IMR-90 (cell line): ENCODE measurements around the gene TMSB10. TPM values are rescaled to one million over a fixed set of nuclear protein-coding genes. Genes with fewer than 3 reads are reported as not detected.

ENCODE experiments used
- ATAC-seq: fragments of 200-7000 bp; cut with Tn5 transposase; 2 replicates; pipeline ENCODE4 v1.9.1; 2020; ENCODE audit warnings: low read depth, mild to moderate bottlenecking, moderate library complexity
- BruUV-seq: library from RNA; stranded (reverse); fragments of 400-500 nt; replicated peaks from 2 replicates; lab custom pipeline; 2021; lab: Mats Ljungman, UMichigan
- CTCF ChIA-PET: fragments of 300-600 bp; formaldehyde crosslinking; extraction: SDS; loops from one replicate; lab custom pipeline; 2021; ENCODE audit warnings: antibody characterized with exemption; lab: Yijun Ruan, JAX
- POLR2A ChIA-PET: fragments of 300-600 bp; sonication (Branson Sonifier 250); formaldehyde crosslinking; loops from one replicate; lab custom pipeline; 2022; ENCODE audit warnings: antibody characterized with exemption; ENCODE audit not compliant: unreplicated experiment; lab: Charles Lee
- DNase-seq: peaks from one replicate; pipeline ENCODE4 v3.0.0; 2013
- H2AFZ ChIP-seq: replicated peaks from 2 replicates; pipeline ENCODE3; 2013; ENCODE audit warnings: low read length, mild to moderate bottlenecking; ENCODE audit not compliant: poor library complexity
- H2AK5ac ChIP-seq: 2 replicates; pipeline ENCODE4 v1.6.1; 2013; ENCODE audit warnings: low read depth, low read length, inconsistent platforms
- H2AK9ac ChIP-seq: replicated peaks from 2 replicates; pipeline ENCODE3; 2013; ENCODE audit warnings: mild to moderate bottlenecking, low read depth, low read length, moderate library complexity; ENCODE audit not compliant: poor library complexity
- H2BK120ac ChIP-seq: 2 replicates; pipeline ENCODE4 v1.6.1; 2013; ENCODE audit warnings: low read depth, low read length, inconsistent platforms
- H2BK15ac ChIP-seq: 3 replicates; pipeline ENCODE4 v1.6.1; 2013; ENCODE audit warnings: low read depth, low read length, inconsistent platforms
- H2BK20ac ChIP-seq: 2 replicates; pipeline ENCODE4 v1.6.1; 2013; ENCODE audit warnings: low read depth, mild to moderate bottlenecking, inconsistent platforms, low read length, moderate library complexity
- H2BK5ac ChIP-seq: 2 replicates; pipeline ENCODE4 v1.6.1; 2013; ENCODE audit warnings: mild to moderate bottlenecking, low read depth, low read length, inconsistent platforms; ENCODE audit not compliant: poor library complexity, severe bottlenecking
- H3K14ac ChIP-seq: replicated peaks from 2 replicates; pipeline ENCODE4 v1.6.1; 2013; ENCODE audit warnings: low read depth, low read length, inconsistent platforms
- H3K18ac ChIP-seq: 2 replicates; pipeline ENCODE4 v1.6.1; 2013; ENCODE audit warnings: low read depth, low read length, control low read depth
- H3K23ac ChIP-seq: 2 replicates; pipeline ENCODE4 v1.6.1; 2013; ENCODE audit warnings: low read depth, low read length, inconsistent platforms
- H3K27ac ChIP-seq: 2 replicates; pipeline ENCODE4 v1.5.1; 2013; ENCODE audit warnings: mild to moderate bottlenecking, control low read depth, low read length; ENCODE audit not compliant: insufficient read depth
- H3K27me3 ChIP-seq: 2 replicates; pipeline ENCODE4 v1.6.1; 2013; ENCODE audit warnings: low read length; ENCODE audit not compliant: control insufficient read depth, insufficient read depth
- H3K36me3 ChIP-seq: 2 replicates; pipeline ENCODE4 v1.6.1; 2013; ENCODE audit warnings: low read length, mixed read lengths; ENCODE audit not compliant: control insufficient read depth, insufficient read depth
- H3K4ac ChIP-seq: 2 replicates; pipeline ENCODE4 v1.6.1; 2013; ENCODE audit warnings: low read depth, low read length, inconsistent platforms
- H3K4me1 ChIP-seq: 2 replicates; pipeline ENCODE4 v1.6.1; 2013; ENCODE audit warnings: low read length, mixed read lengths; ENCODE audit not compliant: control insufficient read depth, insufficient read depth
- H3K4me2 ChIP-seq: 2 replicates; pipeline ENCODE4 v1.6.1; 2013; ENCODE audit warnings: low read depth, mild to moderate bottlenecking, control low read depth, low read length, moderate library complexity
- H3K4me3 ChIP-seq: 2 replicates; pipeline ENCODE4 v1.5.1; 2013; ENCODE audit warnings: low read depth, mild to moderate bottlenecking, control low read depth, low read length, moderate library complexity; ENCODE audit not compliant: insufficient read depth
- H3K56ac ChIP-seq: 2 replicates; pipeline ENCODE4 v1.6.1; 2013; ENCODE audit warnings: low read length, inconsistent platforms; ENCODE audit not compliant: insufficient read depth; ENCODE audit errors: extremely low read depth
- H3K79me1 ChIP-seq, 2 experiments: 2 replicates each; pipeline ENCODE4 v1.6.1; 2013; ENCODE audit warnings: low read length in 2 of 2, inconsistent platforms in 1 of 2, low read depth in 1 of 2
- H3K9ac ChIP-seq: 2 replicates; pipeline ENCODE4 v1.6.1; 2013; ENCODE audit warnings: low read depth, low read length, control low read depth
- H3K9me1 ChIP-seq: 2 replicates; pipeline ENCODE4 v1.6.1; 2013; ENCODE audit warnings: low read length, inconsistent platforms; ENCODE audit not compliant: insufficient read depth
- H3K9me3 ChIP-seq: 2 replicates; pipeline ENCODE4 v1.6.1; 2013; ENCODE audit warnings: low read length; ENCODE audit not compliant: control insufficient read depth, insufficient read depth
- H4K20me1 ChIP-seq: 2 replicates; pipeline ENCODE4 v1.6.1; 2013; ENCODE audit warnings: low read length, inconsistent platforms; ENCODE audit not compliant: insufficient read depth
- H4K5ac ChIP-seq: 2 replicates; pipeline ENCODE4 v1.6.1; 2013; ENCODE audit warnings: mild to moderate bottlenecking, low read depth, low read length, control low read depth
- H4K8ac ChIP-seq, 2 experiments: 2 replicates each; pipeline ENCODE4 v1.6.1; 2013; ENCODE audit warnings: low read depth in 2 of 2, low read length in 2 of 2, control low read depth in 1 of 2, inconsistent platforms in 1 of 2
- H4K91ac ChIP-seq: 2 replicates; pipeline ENCODE4 v1.6.1; 2013; ENCODE audit warnings: low read depth, low read length, inconsistent platforms; ENCODE audit not compliant: insufficient read depth
- CEBPB ChIP-seq: IDR thresholded peaks from 2 replicates; pipeline ENCODE4 v1.6.1; 2012; ENCODE audit warnings: low read depth, low read length, improper control_type of control experiment
- MAFK ChIP-seq: IDR thresholded peaks from 2 replicates; pipeline ENCODE4 v1.6.1; 2012; ENCODE audit warnings: low read depth, low read length, improper control_type of control experiment
- MAZ ChIP-seq: IDR thresholded peaks from 2 replicates; pipeline ENCODE4 v1.6.1; 2012; ENCODE audit warnings: low read depth, mild to moderate bottlenecking, low read length, improper control_type of control experiment, moderate library complexity, borderline replicate concordance
- WGBS, 2 experiments: methylation state at CpG; one replicate each; pipeline versions ENCODE4 v1.1.5 to v1.1.7; 2013; ENCODE audit warnings: missing lambda C conversion rate in 2 of 2; ENCODE audit not compliant: insufficient read length in 1 of 2; ENCODE audit errors: extremely low coverage in 2 of 2; 5-methylcytosine and 5-hydroxymethylcytosine counted together
- dilution Hi-C: fragments of 300-500 bp; cut with HindIII; formaldehyde crosslinking; loops from one replicate; pipeline ENCODE4 v1.14.3; 2018; ENCODE audit warnings: low sequenced_read_pairs; ENCODE audit not compliant: unreplicated experiment
- in situ Hi-C: fragments of 300-500 bp; cut with MboI; formaldehyde crosslinking; loops from 3 replicates; pipeline ENCODE4 v1.14.3; 2019; ENCODE audit warnings: low sequenced_read_pairs, inconsistent platforms, mixed read lengths
- intact Hi-C: fragments of 100-400 bp; cut with micrococcal nuclease; formaldehyde crosslinking; loops from 2 replicates; pipeline ENCODE4 v1.10.0; 2022
- polyA plus RNA-seq, 3 experiments: library from polyadenylated mRNA; depleted of rRNA; stranded (reverse); fragments of >200 nt; gene quantifications; 2 replicates each; pipeline ENCODE4 v1.2.3, GENCODE V29; 2012; ENCODE audit warnings: low replicate concordance in 1 of 3
- total RNA-seq: library from RNA; depleted of rRNA; stranded (reverse); fragments of >200 nt; gene quantifications from 2 replicates; pipeline ENCODE4 v1.2.3, GENCODE V29; 2012

TMSB10 gene
- total and polyA plus RNA-seq, 2 of the 4 experiments (the other 2 are of a cell fraction) = 3,620 to 5,527 TPM

DNA sequence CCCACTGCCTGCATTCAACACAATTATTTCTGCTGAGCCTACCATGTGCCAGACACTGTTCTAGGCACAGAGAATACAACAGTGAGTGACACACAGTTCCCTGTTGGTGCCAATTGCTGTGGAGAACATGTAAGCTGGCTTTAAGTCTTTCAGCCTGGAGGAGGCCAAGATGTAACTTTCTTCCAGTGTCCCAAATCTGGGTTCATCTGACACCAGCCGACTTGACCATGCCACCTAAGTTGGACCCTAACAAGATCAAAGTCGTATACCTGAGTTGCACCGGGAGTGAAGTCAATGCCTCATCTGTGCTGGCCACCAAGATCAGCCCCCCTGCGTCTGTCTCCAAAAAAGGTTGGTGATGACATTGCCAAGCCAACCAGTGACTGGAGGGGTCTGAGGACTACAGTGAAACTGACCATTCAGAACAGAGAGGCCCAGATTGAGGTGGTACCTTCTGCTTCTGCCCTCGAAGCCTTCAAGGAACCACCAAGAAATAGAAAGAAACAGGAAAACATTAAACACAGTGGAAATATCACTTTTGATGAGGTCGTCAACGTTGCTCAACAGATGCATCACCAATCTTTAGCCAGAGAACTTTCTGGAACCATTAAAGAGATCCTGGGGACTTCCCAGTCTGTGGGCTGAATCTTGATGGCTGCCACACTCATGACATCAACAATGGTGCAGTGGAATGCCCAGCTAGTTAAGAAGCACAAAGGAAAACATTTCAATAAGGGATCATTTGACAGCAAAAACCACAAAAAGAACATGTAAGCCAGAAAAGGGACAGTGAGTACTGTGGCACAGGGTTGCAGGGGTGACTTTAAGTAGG is 30.9 kb upstream of the TMSB10 start:
- H2AK5ac ChIP-seq = peak overlapping the region; percentile 67
- ChIA-PET CTCF (no interaction called here), POLR2A (no interaction called here)
- H2AFZ ChIP-seq = no peak overlapping the region
- H3K36me3 ChIP-seq = peaks cover 10% of the 10 kb centered on the region
- peaks cover 13% of the 10 kb centered on the region; the same call in 1 of the 2 replicates for H3K9me1 ChIP-seq
- 0 out of 2 replicates have a peak overlapping the region, but pooled peaks have one; percentile 53 for H3K23ac ChIP-seq
- no peak overlapping the region for H3K9ac ChIP-seq
- TF ChIP-seq MAFK = peak; percentile 44
- TF ChIP-seq CEBPB = peak; percentile 84
- TF ChIP-seq MAZ = no peak
- H4K91ac ChIP-seq = peak overlapping the region; percentile 24; the same call in 1 of the 2 replicates
- H3K18ac ChIP-seq = peak overlapping the region; percentile 57; the same call in 1 of the 2 replicates
- H3K27ac ChIP-seq = no peak overlapping the region
- no CpG with 5 or more reads among the region's 7 CpGs for WGBS, 2 experiments
- DNase-seq = peak; percentile 80
- H2BK5ac ChIP-seq = no peak overlapping the region
- no peak overlapping the region for H3K4me2 ChIP-seq
- H3K9me3 ChIP-seq = no peaks in the 10 kb centered on the region
- in situ Hi-C loops = loop anchor here (25.0 kb wide), 1 partner anchor 837 kb away; no protein-coding TSS in a partner anchor
- H3K4ac ChIP-seq = no peak overlapping the region
- no peak overlapping the region for H4K5ac ChIP-seq
- no TSS peak for BruUV-seq
- peak; percentile 19; the same call in 1 of the 2 replicates for ATAC-seq
- intact Hi-C loops = no loop called here
- no peaks in the 10 kb centered on the region for H4K20me1 ChIP-seq
- no peak overlapping the region for H3K56ac ChIP-seq
- H3K4me1 ChIP-seq = peaks cover 11% of the 10 kb centered on the region
- dilution Hi-C loops = no loop called here
- H2BK15ac ChIP-seq = no peak overlapping the region
- H4K8ac ChIP-seq = 0 out of 4 replicates have a peak overlapping the region, but pooled peaks of 1 of the 2 experiments have one; percentile 15
- H2AK9ac ChIP-seq = no peak overlapping the region
- no peak overlapping the region for H3K4me3 ChIP-seq
- H2BK20ac ChIP-seq = no peak overlapping the region; the same call in 1 of the 2 replicates
- no peaks in the 10 kb centered on the region for H3K27me3 ChIP-seq
- no peak overlapping the region for H3K14ac ChIP-seq
- H3K79me1 ChIP-seq = peaks cover 27 to 50% of the 10 kb centered on the region in 2 experiments; a peak in 3 of 4 replicates
- H2BK120ac ChIP-seq = no peak overlapping the region
